Esophagus squamous epithelium (tissue), 4 donors: ENCODE results near the gene TEX2.

Experiments
- POLR2A ChIP-seq, 4 donors: fragments of 450-650 bp; IDR thresholded peaks; one replicate each; pipeline ENCODE4 v1.6.1; 2017; ENCODE audit warnings: antibody characterized with exemption in 4 of 4, mild to moderate bottlenecking in 4 of 4, moderate library complexity in 3 of 4
- TF ChIP-seq, protein P1 (sequence below), 6 experiments: fragments of 450-650 bp in 4 of 6; fragments of 200-600 bp in 2 of 6; sonication (generic) in 2 of 6; IDR thresholded peaks; one replicate each; pipeline ENCODE4 v1.5.1; 2016 to 2019; ENCODE audit warnings: antibody characterized with exemption in 6 of 6, mild to moderate bottlenecking in 4 of 6, moderate library complexity in 4 of 6

DNA sequence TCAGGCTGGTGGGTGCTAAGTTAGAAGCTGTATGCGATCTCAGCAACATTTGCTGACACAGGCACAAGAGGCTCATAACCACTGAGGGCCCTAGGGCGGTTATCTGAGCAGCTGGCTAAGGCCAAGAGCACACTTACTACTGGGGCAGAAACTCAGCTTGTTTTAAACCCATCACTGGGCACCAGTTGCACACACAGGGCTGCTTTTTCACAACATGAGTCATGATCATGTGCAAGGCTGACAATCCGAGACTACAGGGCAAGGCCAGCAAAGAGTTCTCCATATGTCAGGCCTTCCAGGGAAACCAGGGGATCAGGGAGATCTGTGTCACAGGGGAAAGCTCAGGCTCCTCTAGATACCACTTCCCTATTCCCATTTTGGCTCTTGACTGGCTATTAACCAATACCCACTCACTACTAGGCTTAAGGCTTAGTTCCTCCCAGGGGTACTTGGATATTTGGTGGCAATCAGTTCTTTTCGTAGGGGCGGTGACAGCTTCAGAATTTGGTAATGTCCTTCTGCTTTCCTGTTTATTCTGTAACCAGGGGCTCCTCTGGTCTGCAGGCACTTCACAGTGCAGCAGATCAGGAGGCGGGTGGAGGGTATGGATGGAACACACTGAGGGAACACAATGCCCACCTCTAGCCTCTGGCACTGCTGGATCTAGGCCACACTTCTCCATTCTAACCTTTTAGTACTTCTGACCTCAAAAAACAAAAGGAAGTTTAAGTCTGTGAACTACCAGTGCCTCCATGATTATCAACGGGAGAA, 88.2 kb downstream of the TEX2 start:
- TF ChIP-seq, protein P1, sequence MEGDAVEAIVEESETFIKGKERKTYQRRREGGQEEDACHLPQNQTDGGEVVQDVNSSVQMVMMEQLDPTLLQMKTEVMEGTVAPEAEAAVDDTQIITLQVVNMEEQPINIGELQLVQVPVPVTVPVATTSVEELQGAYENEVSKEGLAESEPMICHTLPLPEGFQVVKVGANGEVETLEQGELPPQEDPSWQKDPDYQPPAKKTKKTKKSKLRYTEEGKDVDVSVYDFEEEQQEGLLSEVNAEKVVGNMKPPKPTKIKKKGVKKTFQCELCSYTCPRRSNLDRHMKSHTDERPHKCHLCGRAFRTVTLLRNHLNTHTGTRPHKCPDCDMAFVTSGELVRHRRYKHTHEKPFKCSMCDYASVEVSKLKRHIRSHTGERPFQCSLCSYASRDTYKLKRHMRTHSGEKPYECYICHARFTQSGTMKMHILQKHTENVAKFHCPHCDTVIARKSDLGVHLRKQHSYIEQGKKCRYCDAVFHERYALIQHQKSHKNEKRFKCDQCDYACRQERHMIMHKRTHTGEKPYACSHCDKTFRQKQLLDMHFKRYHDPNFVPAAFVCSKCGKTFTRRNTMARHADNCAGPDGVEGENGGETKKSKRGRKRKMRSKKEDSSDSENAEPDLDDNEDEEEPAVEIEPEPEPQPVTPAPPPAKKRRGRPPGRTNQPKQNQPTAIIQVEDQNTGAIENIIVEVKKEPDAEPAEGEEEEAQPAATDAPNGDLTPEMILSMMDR (IDR thresholded peaks at IDR 0.05): no peak
- TF ChIP-seq POLR2A (IDR thresholded peaks at IDR 0.05): peak in 1 of 4 donors; percentile 7
